Left hindlimb (tissue), 1 donor: ENCODE results near the gene TMEM202.
"Not testable (repeated sequence)": the region's sequence is repeated elsewhere in the genome, so short reads cannot be mapped to it uniquely, and the experiment has no call there.

Experiments used
- DNase-seq: peaks from one replicate; pipeline ENCODE4 v3.0.0-alpha.2; 2018

Gene TMEM202

DNA sequence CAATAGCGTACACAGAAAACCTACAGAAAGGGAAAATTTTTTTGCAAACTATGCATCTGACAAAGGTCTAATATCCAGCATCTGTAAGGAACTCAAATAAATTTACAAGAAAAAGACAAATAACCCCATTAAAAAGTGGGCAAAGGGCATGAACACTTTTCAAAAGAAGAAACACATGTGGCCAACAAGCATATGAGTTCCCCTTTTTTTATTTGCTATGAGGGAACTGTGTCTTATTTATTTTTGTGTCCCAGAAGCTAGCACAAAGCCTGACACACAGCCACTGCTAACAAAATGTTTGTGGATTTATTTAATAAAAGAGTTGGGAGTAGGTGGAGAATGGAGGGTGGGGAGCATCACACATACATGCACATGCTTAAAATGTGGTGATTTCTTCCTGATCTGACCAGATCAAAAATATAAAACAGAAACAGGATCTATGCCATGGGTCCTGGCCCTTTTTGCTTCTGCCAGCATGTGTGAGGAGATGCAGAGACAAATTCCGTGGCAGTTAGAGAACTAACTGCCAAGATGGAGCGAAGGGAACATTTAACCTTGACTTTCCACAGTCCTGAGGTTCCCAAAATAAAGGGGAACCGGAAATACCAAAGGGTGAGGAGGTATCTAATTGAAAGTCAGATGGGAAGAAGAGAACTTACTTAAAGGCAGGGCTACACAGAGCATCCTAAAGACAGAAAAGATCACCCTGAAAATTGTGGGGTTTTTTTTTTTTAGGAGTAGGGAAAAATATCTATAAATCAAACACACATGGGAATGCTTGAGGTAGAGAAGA is at the start of gene TMEM202:
Gene TMEM202 (plus strand): TSS at position 510 of the 793 bp plus-strand sequence. CDS start 22 bp downstream, at position 532.
- DNase-seq, result no peak

GRCh38 chr15:72353266-72353665 is 44.8 kb upstream of the TMEM202 start:
- DNase-seq, result no peak

- no peak for DNase-seq
Observed at GRCh38 chr15:72354496-72354895, 43.6 kb upstream of the TMEM202 start.

DNA sequence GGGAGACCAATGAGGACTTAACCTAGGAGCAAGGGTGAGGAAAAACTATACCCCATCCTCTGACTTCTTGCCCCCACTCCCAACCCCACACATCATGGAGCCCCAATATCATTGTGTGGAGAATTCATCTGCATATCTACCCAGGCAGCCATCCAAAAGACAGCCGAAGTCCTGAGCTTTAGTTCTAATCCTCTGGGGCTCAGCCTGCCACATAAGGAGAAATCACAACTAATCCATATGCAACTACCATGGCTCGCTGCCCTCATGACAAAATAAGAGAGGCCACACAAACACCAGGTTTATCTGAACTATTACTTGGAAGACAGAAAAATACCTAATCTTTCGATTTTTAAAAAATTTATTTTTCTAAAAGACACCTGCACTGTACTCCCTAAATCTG is 40.0 kb upstream of the TMEM202 start:
- DNase-seq, result no peak

- DNase-seq, result peak; percentile 43
Observed at GRCh38 chr15:72358650-72359171, 39.4 kb upstream of the TMEM202 start.

- no peak for DNase-seq
Observed at GRCh38 chr15:72361176-72361575, 36.9 kb upstream of the TMEM202 start.

DNA sequence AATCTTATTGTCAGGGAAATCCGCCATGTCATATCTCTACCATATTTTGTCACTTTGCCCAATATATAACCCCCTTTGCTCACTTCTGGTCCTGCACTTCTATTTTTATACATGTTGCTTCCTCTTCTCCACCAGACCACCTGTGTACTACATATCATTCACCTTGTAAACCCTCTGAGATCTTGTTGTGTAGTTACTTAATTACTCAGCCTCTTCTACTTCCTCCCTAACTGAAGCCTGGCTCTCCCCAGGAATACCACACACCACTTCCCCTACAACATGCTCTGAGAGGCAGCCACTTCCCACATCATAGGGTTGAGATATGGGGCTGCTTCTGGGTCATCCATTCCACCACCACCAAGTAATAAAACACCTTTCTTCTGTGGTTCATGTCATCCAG is 32.3 kb upstream of the TMEM202 start:
- no peak for DNase-seq

DNA sequence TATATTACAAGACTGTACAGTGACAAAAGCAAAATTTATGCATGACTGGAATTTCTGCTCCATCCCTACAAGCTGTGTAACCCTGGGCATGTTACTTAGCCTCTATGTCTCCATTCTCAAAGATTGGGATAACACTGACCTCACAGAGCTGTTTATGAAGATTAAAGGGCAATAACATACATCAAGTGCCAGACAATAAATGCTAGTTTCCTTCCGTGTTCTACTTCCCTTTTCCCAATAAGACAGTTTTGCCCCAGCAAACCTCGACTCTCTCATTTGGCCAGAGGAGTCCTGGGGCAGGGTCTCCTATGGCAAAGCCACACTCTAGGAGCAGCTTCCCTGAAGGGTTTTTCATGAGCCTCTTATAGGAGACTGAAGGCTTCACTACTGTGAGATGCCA is 29.8 kb upstream of the TMEM202 start:
- no peak for DNase-seq

DNA sequence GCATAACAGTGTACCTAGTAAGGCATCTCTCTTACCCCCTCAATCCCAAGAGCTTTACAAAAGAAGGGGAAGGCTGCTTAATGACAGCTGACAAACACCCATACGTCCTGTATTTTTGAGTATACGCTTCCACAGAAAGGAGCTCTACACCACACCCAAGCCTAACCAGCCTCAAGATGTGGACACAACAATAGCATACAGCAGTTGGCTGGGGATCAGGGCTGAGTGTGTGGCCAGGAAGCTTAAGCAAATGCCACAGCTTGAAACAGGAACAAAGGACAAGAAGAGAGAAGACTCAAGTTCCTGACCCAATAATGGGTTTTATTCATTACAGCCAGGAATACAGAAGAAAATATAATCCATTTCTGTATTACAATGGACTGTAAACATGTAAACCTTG is 29.2 kb upstream of the TMEM202 start:
- no peak for DNase-seq

DNA sequence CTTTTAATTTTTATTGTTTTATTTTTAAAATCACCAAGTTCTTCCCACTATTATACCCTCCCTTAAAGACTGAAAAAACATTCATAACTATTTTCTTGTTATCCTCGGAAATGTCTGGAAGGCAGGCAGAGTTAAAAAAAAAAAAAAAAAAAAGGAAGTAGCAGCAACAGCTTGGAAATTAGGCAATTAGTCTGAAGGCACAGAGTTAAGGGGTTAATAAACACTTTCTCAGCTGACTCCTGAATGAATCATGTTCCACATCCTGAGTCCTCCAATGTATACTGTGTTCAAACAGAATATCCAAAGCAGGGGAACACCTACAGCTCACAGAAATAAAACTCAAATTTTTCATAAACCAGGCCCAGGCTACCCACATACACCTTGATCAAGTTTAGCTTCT is 28.1 kb upstream of the TMEM202 start:
- no peak for DNase-seq

GRCh38 chr15:72372361-72372760 is 25.7 kb upstream of the TMEM202 start:
- DNase-seq, result no peak

GRCh38 chr15:72375501-72375845 is 22.6 kb upstream of the TMEM202 start:
- no peak for DNase-seq

DNA sequence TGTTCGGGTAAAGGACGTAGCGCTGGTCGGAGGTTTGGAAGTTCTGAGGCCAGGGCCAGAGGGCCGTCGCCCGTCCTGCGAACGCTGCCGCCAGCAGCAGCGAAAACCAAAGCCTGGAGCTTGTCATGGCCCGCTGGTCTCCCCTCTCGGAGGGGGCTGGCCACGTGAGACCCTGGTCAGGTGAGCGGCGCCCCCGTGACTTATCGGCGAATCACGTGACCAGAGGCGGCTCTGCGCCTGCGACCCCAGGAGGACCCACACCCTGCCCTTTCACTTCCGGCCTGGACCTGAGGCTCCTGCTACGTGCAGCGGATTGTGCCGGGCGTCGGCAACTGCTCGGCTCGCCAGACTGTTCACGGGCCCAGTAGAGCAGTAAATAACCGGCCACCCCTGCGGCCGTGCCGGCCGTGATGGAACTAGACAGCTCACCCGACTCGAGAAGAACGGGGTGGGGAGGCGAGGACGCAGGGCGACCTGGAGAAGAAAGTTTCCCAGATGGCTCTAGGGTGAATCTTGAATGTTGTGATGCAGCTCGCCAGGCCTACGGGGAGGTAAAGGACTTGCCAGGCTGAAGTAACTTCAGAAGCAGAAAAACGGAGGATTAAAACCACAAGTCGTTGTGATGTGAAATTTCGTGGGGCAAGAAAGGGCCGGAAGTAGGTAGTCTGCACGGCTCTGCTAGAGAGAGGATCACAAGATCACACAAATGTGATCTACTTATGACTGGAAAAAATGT is 22.1 kb upstream of the TMEM202 start, which contains the start of gene HEXA:
Gene HEXA (minus strand): TSS at position 169 of the 736 bp plus-strand sequence. CDS start 42 bp downstream, at position 127.
- DNase-seq, result peak; percentile 98

- DNase-seq, result no peak
Observed at GRCh38 chr15:72377331-72377730, 20.8 kb upstream of the TMEM202 start.

GRCh38 chr15:72379106-72379505 is 19.0 kb upstream of the TMEM202 start:
- DNase-seq, result not testable (repeated sequence)

- no peak for DNase-seq
Observed at GRCh38 chr15:72379856-72380430, 18.2 kb upstream of the TMEM202 start.

DNA sequence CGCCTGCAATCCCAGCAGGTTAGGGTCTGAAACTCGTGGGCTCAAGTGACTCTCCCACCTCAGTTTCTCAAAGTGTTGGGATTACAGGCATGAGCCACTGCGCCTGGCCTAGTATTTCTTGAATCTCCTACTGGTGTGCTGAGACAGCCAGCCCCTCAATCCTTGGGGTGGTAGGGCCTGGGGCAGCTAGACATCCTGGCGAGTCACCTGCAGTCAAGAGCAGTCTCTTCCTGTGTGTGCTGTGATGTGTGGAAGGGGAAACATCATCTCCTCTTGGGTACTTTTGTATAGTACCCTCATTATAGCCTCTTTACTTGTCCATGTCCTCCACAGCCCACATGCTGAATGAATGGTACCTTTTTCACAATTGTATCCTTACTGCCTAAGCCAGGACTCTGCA is 17.4 kb upstream of the TMEM202 start:
- DNase-seq, result no peak

DNA sequence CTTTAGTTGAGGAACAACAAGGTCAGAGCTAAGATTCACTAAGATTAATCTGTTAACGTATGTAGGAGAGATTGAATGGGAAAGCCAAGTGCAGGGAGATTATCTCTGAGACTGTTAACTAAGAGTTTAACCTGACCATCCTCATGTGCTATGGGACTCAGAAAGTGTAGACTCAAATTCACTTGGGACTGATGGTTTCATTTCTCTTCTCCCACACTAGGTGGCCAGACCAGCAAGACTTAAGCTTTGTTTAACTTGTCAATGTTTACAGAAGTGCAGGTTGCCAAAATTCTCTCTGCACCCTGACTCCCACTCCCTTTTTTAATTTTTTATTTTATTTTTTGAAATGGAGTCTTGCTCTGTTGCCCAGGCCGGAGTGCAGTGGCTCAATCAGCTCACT is 16.0 kb upstream of the TMEM202 start:
- DNase-seq, result no peak

DNA sequence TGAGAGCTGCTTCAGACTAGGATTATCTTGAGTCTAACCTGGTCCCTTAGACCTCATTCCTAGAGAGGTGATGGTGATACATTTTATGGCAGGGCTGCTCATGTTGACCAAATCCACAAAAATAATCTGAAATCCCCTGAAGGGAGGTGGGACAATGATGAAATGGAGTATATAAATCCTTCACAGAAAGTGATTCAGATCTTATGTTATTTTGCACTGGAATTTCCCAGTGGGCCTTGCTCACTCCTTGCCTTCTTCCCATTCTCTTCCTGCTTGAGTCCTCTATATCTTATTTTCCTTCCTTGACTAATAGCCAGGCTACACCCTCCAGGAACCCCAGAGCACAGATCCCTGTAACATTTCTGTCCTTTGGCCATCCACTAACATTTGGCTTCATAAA is 10.4 kb upstream of the TMEM202 start:
- no peak for DNase-seq

- DNase-seq, result no peak
Observed at GRCh38 chr15:72389231-72389630, 8.9 kb upstream of the TMEM202 start.

GRCh38 chr15:72396331-72396730 is 1.8 kb upstream of the TMEM202 start:
- DNase-seq, result not testable (repeated sequence)

- no peak for DNase-seq
Observed at GRCh38 chr15:72398648-72399047, 543 bp downstream of the TMEM202 start.

DNA sequence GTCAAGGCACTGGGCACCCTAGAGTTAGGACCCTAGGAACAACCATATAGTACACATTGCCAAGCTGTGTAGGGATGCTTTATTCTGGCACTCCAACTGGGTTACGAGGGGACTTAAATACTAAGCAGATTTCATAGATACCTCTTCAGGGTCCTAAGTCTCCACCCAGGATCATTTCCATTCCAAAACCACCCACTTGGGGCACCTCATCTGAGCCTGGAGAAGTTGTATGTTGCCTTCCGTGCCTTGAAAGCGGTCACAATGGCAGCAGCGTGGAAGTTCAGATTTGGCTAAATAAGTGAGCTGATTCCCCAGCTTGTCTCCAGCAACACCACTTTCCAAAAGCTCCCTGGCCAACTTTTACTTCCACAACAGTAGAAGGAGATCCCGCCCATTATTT is 4.6 kb downstream of the TMEM202 start:
- no peak for DNase-seq

- no peak for DNase-seq
Observed at GRCh38 chr15:72404356-72404755, 6.3 kb downstream of the TMEM202 start.
